ENCODE measurements around the gene PAXX.
"Not testable (repeated sequence)": the region's sequence is repeated elsewhere in the genome, so short reads cannot be mapped to it uniquely, and the experiment has no call there.

PAXX gene

GRCh38 chr9:137029058-137029936 lies 37.1 kb downstream of the PAXX start:
- no peak overlapping the region for H3K4me3 ChIP-seq (ENCODE audit: low read depth, low read length)

- no peak overlapping the region for H3K4me3 ChIP-seq (ENCODE audit: low read depth, low read length)
Observed at GRCh38 chr9:137030006-137030405, 37.8 kb downstream of the PAXX start.

- H3K4me3 ChIP-seq (ENCODE audit: low read depth, low read length): no peak overlapping the region
Observed at GRCh38 chr9:137030538-137031527, 38.6 kb downstream of the PAXX start.

GRCh38 chr9:137031904-137032640 lies 39.9 kb downstream of the PAXX start, which contains the start of gene FUT7:
Gene FUT7 (minus strand): TSS chr9:137032088. CDS start chr9:137031991, 97 bp downstream.
- H3K4me3 ChIP-seq (ENCODE audit: low read depth, low read length): no peak within 1 kb of the TSS

- H3K4me3 ChIP-seq (ENCODE audit: low read depth, low read length): no peak overlapping the region
Observed at GRCh38 chr9:137032858-137033257, 40.6 kb downstream of the PAXX start.

- not testable (repeated sequence) for H3K4me3 ChIP-seq (ENCODE audit: low read depth, low read length)
Observed at GRCh38 chr9:137033481-137033880, 41.3 kb downstream of the PAXX start.

GRCh38 chr9:137034039-137034708 lies 42.0 kb downstream of the PAXX start:
- no peak overlapping the region for H3K4me3 ChIP-seq (ENCODE audit: low read depth, low read length)

- H3K4me3 ChIP-seq (ENCODE audit: low read depth, low read length): no peak overlapping the region
Observed at GRCh38 chr9:137034709-137035506, 42.7 kb downstream of the PAXX start.

GRCh38 chr9:137035507-137035834 lies 43.2 kb downstream of the PAXX start:
- H3K4me3 ChIP-seq (ENCODE audit: low read depth, low read length): no peak overlapping the region

GRCh38 chr9:137035937-137036336 lies 43.7 kb downstream of the PAXX start:
- H3K4me3 ChIP-seq (ENCODE audit: low read depth, low read length): no peak overlapping the region

- H3K4me3 ChIP-seq (ENCODE audit: low read depth, low read length): no peak overlapping the region
Observed at GRCh38 chr9:137037035-137037434, 44.8 kb downstream of the PAXX start.

- no peak overlapping the region for H3K4me3 ChIP-seq (ENCODE audit: low read depth, low read length)
Observed at GRCh38 chr9:137037483-137037882, 45.3 kb downstream of the PAXX start.

- no peak overlapping the region for H3K4me3 ChIP-seq (ENCODE audit: low read depth, low read length)
Observed at GRCh38 chr9:137038916-137039315, 46.7 kb downstream of the PAXX start.

GRCh38 chr9:137039611-137040366 lies 47.6 kb downstream of the PAXX start:
- no peak overlapping the region for H3K4me3 ChIP-seq (ENCODE audit: low read depth, low read length)

- no peak overlapping the region for H3K4me3 ChIP-seq (ENCODE audit: low read depth, low read length)
Observed at GRCh38 chr9:137040568-137040967, 48.3 kb downstream of the PAXX start.

- no peak overlapping the region for H3K4me3 ChIP-seq (ENCODE audit: low read depth, low read length)
Observed at GRCh38 chr9:137041124-137041523, 48.9 kb downstream of the PAXX start.

- no peak overlapping the region for H3K4me3 ChIP-seq (ENCODE audit: low read depth, low read length)
Observed at GRCh38 chr9:137042751-137043727, 50.8 kb downstream of the PAXX start.

All from iPS-11a (cell line).